Peyer's patch (tissue), 4 donors: Measurements from ENCODE around the gene AANAT. TPM values are rescaled to one million over a fixed set of nuclear protein-coding genes. Genes with fewer than 3 reads are reported as not detected.

ENCODE experiments used
- DNase-seq, 3 donors: peaks; one replicate each; pipeline ENCODE4 v3.0.0-alpha.2; 2017 to 2019
- H3K27ac ChIP-seq, 4 donors: fragments of 200-600 bp; sonication (generic); one replicate each; pipeline ENCODE4 v1.5.1; 2016 to 2019
- H3K27me3 ChIP-seq, 2 donors: fragments of 200-600 bp; sonication (generic); one replicate each; pipeline ENCODE4 v1.5.1; 2019
- H3K36me3 ChIP-seq, 3 donors: fragments of 200-600 bp; sonication (generic); one replicate each; pipeline ENCODE4 v1.5.1; 2016 to 2019
- H3K4me1 ChIP-seq, 4 donors: fragments of 200-600 bp; sonication (generic); one replicate each; pipeline ENCODE4 v1.5.1; 2016 to 2019
- H3K4me3 ChIP-seq, 4 donors: fragments of 200-600 bp; sonication (generic); 1 replicate in 3 of 4; 2 replicates in 1 of 4; pipeline ENCODE4 v1.5.1; 2016 to 2019; ENCODE audit warnings: mild to moderate bottlenecking in 1 of 4
- H3K9me3 ChIP-seq, 4 donors: fragments of 200-600 bp; sonication (generic); one replicate each; pipeline ENCODE4 v1.5.1; 2016 to 2019; ENCODE audit warnings: mild to moderate bottlenecking in 1 of 4
- POLR2A ChIP-seq, 2 donors: fragments of 450-650 bp; IDR thresholded peaks; one replicate each; pipeline ENCODE4 v1.5.1; 2017; ENCODE audit warnings: antibody characterized with exemption in 2 of 2, mild to moderate bottlenecking in 2 of 2, moderate library complexity in 2 of 2
- total RNA-seq, 4 donors: library from RNA; depleted of rRNA; stranded (reverse); fragments of >200 nt; gene quantifications; one replicate each; pipeline ENCODE4 v1.1.0, GENCODE V29; 2016
- TF ChIP-seq, protein P1 (sequence below), 6 experiments: fragments of 450-650 bp in 4 of 6; fragments of 200-600 bp in 2 of 6; sonication (generic) in 1 of 6; IDR thresholded peaks; one replicate each; pipeline ENCODE4 v1.5.1; 2017 to 2019; ENCODE audit warnings: antibody characterized with exemption in 6 of 6, mild to moderate bottlenecking in 3 of 6, moderate library complexity in 1 of 6

The AANAT gene
- total RNA-seq, 4 donors from 2014 or later: not detected

DNA sequence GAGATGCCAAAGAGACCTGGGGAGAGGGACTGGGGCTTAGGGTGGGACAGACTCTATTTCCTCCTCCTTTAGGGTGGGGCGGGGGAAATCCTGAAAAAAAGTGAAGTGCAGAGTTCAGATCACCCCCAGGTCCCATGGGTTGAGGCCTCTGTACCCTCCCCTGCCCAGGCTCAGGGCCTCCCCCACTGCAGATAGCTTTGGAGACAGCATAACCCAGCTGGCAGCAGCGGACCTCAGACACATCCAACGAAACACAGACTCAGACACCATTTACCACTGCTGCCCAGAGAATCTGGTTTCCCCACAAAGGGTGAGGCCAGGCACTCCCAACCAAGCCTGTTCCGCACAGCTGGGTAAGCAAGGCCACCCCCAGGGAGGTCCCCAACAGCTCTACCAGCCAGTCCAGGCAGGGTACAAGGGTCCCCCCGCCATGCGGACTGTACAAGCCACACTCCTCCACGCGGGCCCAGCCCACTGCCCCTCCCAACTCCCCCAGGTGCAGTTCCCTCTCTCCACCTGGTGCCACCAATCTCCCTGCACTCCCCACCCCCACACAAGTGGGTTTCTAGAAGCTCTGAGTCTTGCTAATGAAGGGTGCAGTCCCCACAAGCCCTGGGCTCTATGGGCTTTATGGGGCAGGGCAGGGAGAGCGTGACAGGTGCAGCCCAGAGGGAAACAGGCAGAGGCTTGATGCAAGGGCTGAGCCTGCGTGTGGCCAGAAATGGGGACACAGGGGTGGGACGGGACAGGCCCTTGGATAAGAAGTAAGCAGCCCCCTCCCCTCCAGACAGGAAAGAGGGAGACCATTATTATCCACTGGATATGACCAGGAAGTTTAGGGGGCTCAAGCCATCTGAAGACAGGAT lies 25.0 kb downstream of the AANAT start:
- Histone ChIP-seq H3K27ac (peak overlapping the region; percentile 80 to 89 (median 83)), H3K4me1 (peaks cover 3 to 56% (median 45%) of the 10 kb centered on the region in 4 donors), H3K36me3 (no peaks in the 10 kb centered on the region), H3K9me3 (no peaks in the 10 kb centered on the region), H3K27me3 (no peaks in the 10 kb centered on the region), H3K4me3 (peak overlapping the region; percentile 11 to 34 (median 26))
- DNase-seq: peak; percentile 73 to 84 (median 79)
- TF ChIP-seq POLR2A (IDR thresholded peaks at IDR 0.05): no peak
- TF ChIP-seq, protein P1, sequence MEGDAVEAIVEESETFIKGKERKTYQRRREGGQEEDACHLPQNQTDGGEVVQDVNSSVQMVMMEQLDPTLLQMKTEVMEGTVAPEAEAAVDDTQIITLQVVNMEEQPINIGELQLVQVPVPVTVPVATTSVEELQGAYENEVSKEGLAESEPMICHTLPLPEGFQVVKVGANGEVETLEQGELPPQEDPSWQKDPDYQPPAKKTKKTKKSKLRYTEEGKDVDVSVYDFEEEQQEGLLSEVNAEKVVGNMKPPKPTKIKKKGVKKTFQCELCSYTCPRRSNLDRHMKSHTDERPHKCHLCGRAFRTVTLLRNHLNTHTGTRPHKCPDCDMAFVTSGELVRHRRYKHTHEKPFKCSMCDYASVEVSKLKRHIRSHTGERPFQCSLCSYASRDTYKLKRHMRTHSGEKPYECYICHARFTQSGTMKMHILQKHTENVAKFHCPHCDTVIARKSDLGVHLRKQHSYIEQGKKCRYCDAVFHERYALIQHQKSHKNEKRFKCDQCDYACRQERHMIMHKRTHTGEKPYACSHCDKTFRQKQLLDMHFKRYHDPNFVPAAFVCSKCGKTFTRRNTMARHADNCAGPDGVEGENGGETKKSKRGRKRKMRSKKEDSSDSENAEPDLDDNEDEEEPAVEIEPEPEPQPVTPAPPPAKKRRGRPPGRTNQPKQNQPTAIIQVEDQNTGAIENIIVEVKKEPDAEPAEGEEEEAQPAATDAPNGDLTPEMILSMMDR (IDR thresholded peaks at IDR 0.05): no peak

GRCh38 chr17:76492989-76493501 lies 25.6 kb downstream of the AANAT start:
- Histone ChIP-seq H3K4me3 (peak overlapping the region; percentile 11 to 34 (median 26)), H3K36me3 (no peaks in the 10 kb centered on the region), H3K27me3 (no peaks in the 10 kb centered on the region), H3K27ac (peak overlapping the region; percentile 80 to 89 (median 83)), H3K9me3 (no peaks in the 10 kb centered on the region), H3K4me1 (peaks cover 3 to 62% (median 52%) of the 10 kb centered on the region in 4 donors)
- peak in 1 of 2 donors; percentile 10 for TF ChIP-seq POLR2A (IDR thresholded peaks at IDR 0.05)
- TF ChIP-seq, protein P1 (IDR thresholded peaks at IDR 0.05): no peak
- peak in 2 of 3 donors; percentile 77 to 85 for DNase-seq

GRCh38 chr17:76493505-76494167 lies 26.2 kb downstream of the AANAT start:
- no peaks in the 10 kb centered on the region for H3K9me3 ChIP-seq
- DNase-seq: peak in 2 of 3 donors; percentile 59 to 74
- peaks cover 3 to 68% (median 54%) of the 10 kb centered on the region in 4 donors for H3K4me1 ChIP-seq
- TF ChIP-seq, protein P1 (IDR thresholded peaks at IDR 0.05): no peak
- TF ChIP-seq POLR2A (IDR thresholded peaks at IDR 0.05): no peak
- peak overlapping the region; percentile 80 to 89 (median 83) for H3K27ac ChIP-seq
- H3K4me3 ChIP-seq: peak overlapping the region; percentile 11 to 34 (median 26)
- no peaks in the 10 kb centered on the region for H3K27me3 ChIP-seq
- H3K36me3 ChIP-seq: no peaks in the 10 kb centered on the region

- H3K27ac ChIP-seq: peak overlapping the region in 1 of 4 donors; percentile 89
- H3K36me3 ChIP-seq: no peaks in the 10 kb centered on the region
- H3K9me3 ChIP-seq: no peaks in the 10 kb centered on the region
- peaks cover 0 to 69% (median 49%) of the 10 kb centered on the region in 4 donors for H3K4me1 ChIP-seq
- H3K27me3 ChIP-seq: no peaks in the 10 kb centered on the region
- no peak overlapping the region for H3K4me3 ChIP-seq
- TF ChIP-seq POLR2A (IDR thresholded peaks at IDR 0.05): no peak
- TF ChIP-seq, protein P1 (IDR thresholded peaks at IDR 0.05): no peak
- no peak for DNase-seq
Measured at GRCh38 chr17:76495663-76496400, 28.4 kb downstream of the AANAT start.

DNA sequence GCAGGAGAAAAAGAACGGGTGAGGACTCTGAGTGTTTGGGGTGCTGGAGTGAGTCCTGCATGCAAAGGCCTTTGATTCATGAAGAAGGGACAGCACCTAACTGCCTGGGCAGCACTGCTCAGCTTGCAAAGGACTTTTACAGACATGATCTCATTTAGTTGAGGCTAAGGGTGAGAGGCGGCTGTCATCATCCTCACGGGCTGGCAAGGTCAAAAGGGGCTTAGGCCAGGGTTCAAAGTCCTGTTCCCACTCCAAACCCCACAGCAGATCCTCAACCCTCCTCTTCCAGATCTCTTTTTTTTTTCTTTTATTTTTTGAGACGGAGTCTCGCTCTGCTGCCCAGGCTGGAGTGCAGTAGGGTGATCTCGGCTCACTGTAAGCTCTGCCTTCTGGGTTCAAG lies 29.1 kb downstream of the AANAT start:
- Histone ChIP-seq H3K4me3 (no peak overlapping the region), H3K36me3 (no peaks in the 10 kb centered on the region), H3K27ac (peak overlapping the region in 1 of 4 donors; percentile 97), H3K9me3 (no peaks in the 10 kb centered on the region), H3K27me3 (no peaks in the 10 kb centered on the region), H3K4me1 (peaks cover 0 to 63% (median 44%) of the 10 kb centered on the region in 4 donors)
- DNase-seq: no peak
- TF ChIP-seq, protein P1 (IDR thresholded peaks at IDR 0.05): no peak
- no peak for TF ChIP-seq POLR2A (IDR thresholded peaks at IDR 0.05)
